Measurements from ENCODE around the gene YOD1.

DNA sequence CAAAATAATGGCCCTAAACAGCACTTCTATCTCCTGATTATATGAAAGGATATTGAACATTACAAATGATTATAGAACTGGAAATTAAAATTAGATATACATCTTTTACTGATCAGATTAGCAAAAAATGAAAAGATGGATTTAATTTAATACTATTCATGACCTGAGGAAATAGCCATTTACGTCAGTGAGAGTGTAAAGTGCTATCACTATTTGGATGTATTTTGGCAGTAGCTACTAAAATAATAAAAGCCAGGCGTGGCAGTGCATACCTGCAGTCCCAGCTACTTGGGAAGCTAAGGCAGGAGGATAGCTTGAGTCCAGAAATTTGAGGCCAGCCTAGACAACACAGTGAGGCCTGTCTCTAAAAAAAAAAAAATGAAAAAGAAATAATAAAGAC is 42.9 kb upstream of the YOD1 start:
- TF ChIP-seq CTCF (optimal IDR thresholded peaks at IDR 0.05 in 1 of 3, IDR thresholded peaks at IDR 0.05 in 1 of 3, conservative IDR thresholded peaks at IDR 0.05 in 1 of 3; ENCODE audit: extremely low read depth in 1 of 3, insufficient read depth in 2 of 3, low read length in 3 of 3) (no peak), EZH2 (IDR thresholded peaks at IDR 0.05; ENCODE audit: low read length) (no peak)

Measured in keratinocyte (primary cell).